Left forelimb (tissue), 1 donor: Measurements from ENCODE around the gene WFDC10A.
"Not testable (repeated sequence)": the region's sequence is repeated elsewhere in the genome, so short reads cannot be mapped to it uniquely, and the experiment has no call there.

ENCODE experiments used
- DNase-seq: peaks from one replicate; pipeline ENCODE4 v3.0.0-alpha.2; 2018; ENCODE audit warnings: low spot score

WFDC10A gene

DNA sequence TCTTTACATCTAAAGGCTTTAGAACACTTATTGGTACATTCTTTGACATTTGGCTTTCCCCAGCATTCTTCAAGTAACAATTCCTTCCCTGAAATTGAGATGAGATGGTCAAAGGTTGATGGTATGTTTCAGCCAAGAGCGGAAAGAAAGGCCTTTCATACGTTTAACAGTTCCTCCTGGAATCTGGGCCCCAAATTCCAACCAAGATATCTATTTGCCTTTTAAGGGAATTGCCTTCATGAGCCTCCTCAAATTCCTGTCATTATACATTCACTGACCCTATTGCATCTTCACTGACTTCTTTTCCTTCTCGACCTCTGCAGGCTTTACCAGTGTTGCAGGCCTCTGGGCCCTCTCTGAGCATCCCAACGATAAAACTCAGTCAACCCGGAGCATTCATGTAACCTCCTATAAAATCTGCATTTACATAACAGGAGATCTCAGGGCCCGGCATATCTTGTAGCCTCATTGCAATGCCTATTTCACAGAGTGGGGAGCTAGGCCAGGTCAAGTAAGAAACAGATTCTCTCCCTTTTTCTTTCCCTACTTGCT, 19.8 kb downstream of the WFDC10A start:
- DNase-seq, result no peak

DNA sequence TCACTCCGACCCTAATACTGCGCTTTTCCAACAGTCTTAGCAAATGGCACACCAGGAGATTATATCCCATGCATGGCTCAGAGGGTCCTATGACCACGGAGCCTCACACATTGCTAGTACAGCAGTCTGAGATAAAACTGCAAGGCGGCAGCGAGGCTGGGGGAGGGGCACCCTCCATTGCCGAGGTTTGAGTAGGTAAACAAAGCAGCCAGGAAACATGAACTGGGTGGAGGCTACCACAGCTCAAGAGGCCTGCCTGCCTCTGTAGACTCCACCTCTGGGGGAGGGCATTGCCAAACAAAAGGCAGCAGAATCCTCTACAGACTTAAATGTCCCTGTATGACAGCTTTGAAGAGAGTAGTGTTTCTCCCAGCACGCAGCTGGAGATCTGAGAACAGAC, 22.2 kb downstream of the WFDC10A start:
- not testable (repeated sequence) for DNase-seq

DNA sequence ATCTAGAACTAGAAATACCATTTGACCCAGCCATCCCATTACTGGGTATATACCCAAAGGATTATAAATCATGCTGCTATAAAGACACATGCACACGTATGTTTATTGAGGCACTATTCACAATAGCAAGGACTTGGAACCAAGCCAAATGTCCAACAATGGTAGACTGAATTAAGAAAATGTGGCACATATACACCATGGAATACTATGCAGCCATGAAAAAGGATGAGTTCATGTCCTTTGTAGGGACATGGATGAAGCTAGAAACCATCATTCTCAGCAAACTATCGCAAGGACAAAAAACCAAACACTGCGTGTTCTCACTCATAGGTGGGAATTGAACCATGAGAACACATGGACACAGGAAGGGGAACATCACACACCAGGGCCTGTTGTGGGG, 27.5 kb downstream of the WFDC10A start:
- not testable (repeated sequence) for DNase-seq

DNA sequence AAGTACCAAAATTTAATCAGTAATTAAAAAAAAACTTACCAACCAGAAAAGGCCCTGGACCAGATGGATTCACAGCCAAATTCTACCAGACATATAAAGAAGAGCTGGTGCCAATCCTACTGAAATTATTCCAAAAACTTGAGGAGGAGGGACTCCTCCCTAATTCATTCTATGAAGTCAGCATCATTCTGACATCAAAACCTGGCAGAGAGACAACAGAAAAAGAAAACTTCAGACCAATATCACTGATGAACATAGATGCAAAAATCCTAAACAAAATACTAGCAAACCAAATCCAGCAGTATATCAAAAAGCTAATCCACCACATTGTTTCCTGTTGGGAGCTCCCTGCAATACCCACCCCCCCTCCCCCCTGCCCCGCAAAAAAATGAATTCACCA, 40.6 kb downstream of the WFDC10A start, which contains the start of gene WFDC11:
TSS of gene WFDC11 (minus strand) at position 101 of the 400 bp plus-strand sequence. CDS start 19,639 bp downstream, outside the sequence.
- no peak for DNase-seq

DNA sequence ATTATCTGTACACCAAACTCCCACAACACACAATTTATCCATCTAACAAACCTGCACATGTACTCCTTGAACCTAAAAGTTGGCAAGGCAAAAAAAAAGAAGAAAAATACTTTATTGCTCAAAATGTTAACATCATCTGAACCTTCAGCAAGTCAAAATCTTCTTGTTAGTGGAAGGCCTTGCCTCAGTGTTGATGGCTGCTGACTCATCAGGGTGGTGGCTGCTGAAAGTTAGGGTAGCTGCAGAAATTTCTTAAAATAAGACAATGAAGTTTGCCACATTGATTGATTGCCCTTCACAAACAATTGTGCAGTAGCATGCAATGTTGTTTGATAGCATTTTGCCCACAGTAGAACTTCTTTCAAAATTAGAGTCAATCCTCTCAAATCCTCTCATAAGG, 43.2 kb downstream of the WFDC10A start:
- no peak for DNase-seq

DNA sequence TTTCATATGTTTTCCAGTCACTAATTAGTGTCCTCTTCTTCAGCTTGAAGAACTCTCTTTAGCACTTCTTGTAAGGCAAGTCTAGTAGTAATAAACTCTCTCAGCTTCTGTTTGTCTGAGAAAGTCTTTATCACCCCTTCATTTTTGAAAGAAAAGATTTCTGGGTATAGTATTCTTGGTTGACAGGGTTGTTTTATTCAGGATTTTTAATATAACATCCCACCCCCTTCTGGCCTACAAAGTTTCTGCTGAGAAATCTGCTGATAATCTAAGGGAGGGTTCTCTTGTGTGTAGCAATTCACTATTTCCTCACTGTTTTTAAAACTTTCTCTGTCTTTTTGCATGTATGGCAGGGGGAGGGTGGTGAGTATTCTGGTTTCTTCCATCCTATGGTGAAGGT, 50.1 kb downstream of the WFDC10A start:
- no peak for DNase-seq
